ENCODE results near the gene HOXB6.

Gene HOXB6

GRCh38 chr17:48604770-48605329 lies at the start of gene HOXB6:
HOXB6 (minus strand) TSS chr17:48604986; CDS start chr17:48598150, 6,836 bp downstream.
- DNase-seq: no peak

GRCh38 chr17:48649741-48650140 lies 45.0 kb upstream of the HOXB6 start:
- DNase-seq: no peak

GRCh38 chr17:48647963-48648245 lies 43.1 kb upstream of the HOXB6 start:
- no peak for DNase-seq

GRCh38 chr17:48647103-48647962 lies 42.5 kb upstream of the HOXB6 start:
- DNase-seq: peak; percentile 18

GRCh38 chr17:48646183-48647102 lies 41.7 kb upstream of the HOXB6 start:
- DNase-seq: peak; percentile 40

GRCh38 chr17:48645639-48646182 lies 40.9 kb upstream of the HOXB6 start:
- no peak for DNase-seq

GRCh38 chr17:48644910-48645557 lies 40.2 kb upstream of the HOXB6 start:
- no peak for DNase-seq

- no peak for DNase-seq
Measured at GRCh38 chr17:48644159-48644558, 39.4 kb upstream of the HOXB6 start.

GRCh38 chr17:48643697-48644012 lies 38.9 kb upstream of the HOXB6 start:
- DNase-seq: no peak

GRCh38 chr17:48642843-48643696 lies 38.3 kb upstream of the HOXB6 start:
- DNase-seq: no peak

GRCh38 chr17:48642059-48642842 lies 37.5 kb upstream of the HOXB6 start:
- DNase-seq: no peak

- no peak for DNase-seq
Measured at GRCh38 chr17:48641541-48642058, 36.8 kb upstream of the HOXB6 start.

GRCh38 chr17:48640858-48641180 lies 36.0 kb upstream of the HOXB6 start:
- no peak for DNase-seq

- DNase-seq: no peak
Measured at GRCh38 chr17:48639982-48640857, 35.4 kb upstream of the HOXB6 start.

GRCh38 chr17:48639136-48639535 lies 34.4 kb upstream of the HOXB6 start:
- no peak for DNase-seq

GRCh38 chr17:48637323-48638260 lies 32.8 kb upstream of the HOXB6 start:
- DNase-seq: no peak

GRCh38 chr17:48636177-48637018 lies 31.6 kb upstream of the HOXB6 start:
- DNase-seq: peak; percentile 60

All from CD4-positive, alpha-beta T cell treated with Interleukin-17A for 1 hour (primary cell).